ENCODE data around the gene TRIM3. TPM values are rescaled to one million over a fixed set of nuclear protein-coding genes. Genes with fewer than 3 reads are reported as not detected.

TRIM3 gene
- total RNA-seq, 1 experiment from 2014 or later, result 37.1 TPM

- H3K27me3 ChIP-seq (replicated peaks; ENCODE audit: insufficient read depth, low read depth, low read length, poor library complexity), result no peaks in the 10 kb centered on the region
- intact Hi-C loops (cut with micrococcal nuclease; ENCODE audit: unreplicated experiment), result no loop called here
- no TSS peak for BruUV-seq (replicated peaks)
- no peak for TF ChIP-seq EZH2 (IDR thresholded peaks at IDR 0.05; ENCODE audit: borderline replicate concordance, low read depth, low read length, poor library complexity, severe bottlenecking)
- TF ChIP-seq CTCF (conservative IDR thresholded peaks at IDR 0.05; ENCODE audit: low read depth, low read length), result no peak
- no peak overlapping the region for H3K27ac ChIP-seq (ENCODE audit: low read depth, low read length, poor library complexity, severe bottlenecking)
- DNase-seq (ENCODE audit: low spot score), result no peak
- no peak overlapping the region for H3K4me3 ChIP-seq (ENCODE audit: low read depth, low read length, poor library complexity, severe bottlenecking)
- H3K36me3 ChIP-seq (ENCODE audit: insufficient read depth, low read length, poor library complexity, severe bottlenecking), result peaks cover 18% of the 10 kb centered on the region
- CTCF ChIA-PET, result no interaction called here
- POLR2A ChIA-PET (ENCODE audit: low non-redundant PET), result no interaction called here
- peaks cover 8% of the 10 kb centered on the region for H3K4me1 ChIP-seq (ENCODE audit: insufficient read depth, low read length, poor library complexity, severe bottlenecking)
- H3K9me3 ChIP-seq (ENCODE audit: low read depth, low read length, poor library complexity, severe bottlenecking), result no peaks in the 10 kb centered on the region
These were observed 68.6 kb downstream of the TRIM3 start for GRCh38 chr11:6405052-6405667.

- POLR2A ChIA-PET (ENCODE audit: low non-redundant PET), result interaction anchor here (0.6 kb wide), 1 partner anchor 67 kb away, joined by 3 read pairs; no protein-coding TSS in a partner anchor
- no peak overlapping the region for H3K27ac ChIP-seq (ENCODE audit: low read depth, low read length, poor library complexity, severe bottlenecking)
- no TSS peak for BruUV-seq (replicated peaks)
- TF ChIP-seq EZH2 (IDR thresholded peaks at IDR 0.05; ENCODE audit: borderline replicate concordance, low read depth, low read length, poor library complexity, severe bottlenecking) (no peak), CTCF (conservative IDR thresholded peaks at IDR 0.05; ENCODE audit: low read depth, low read length) (no peak)
- intact Hi-C loops (cut with micrococcal nuclease; ENCODE audit: unreplicated experiment), result no loop called here
- H3K36me3 ChIP-seq (ENCODE audit: insufficient read depth, low read length, poor library complexity, severe bottlenecking), result peaks cover 18% of the 10 kb centered on the region
- CTCF ChIA-PET, result no interaction called here
- H3K9me3 ChIP-seq (ENCODE audit: low read depth, low read length, poor library complexity, severe bottlenecking), result no peaks in the 10 kb centered on the region
- H3K27me3 ChIP-seq (replicated peaks; ENCODE audit: insufficient read depth, low read depth, low read length, poor library complexity), result no peaks in the 10 kb centered on the region
- H3K4me3 ChIP-seq (ENCODE audit: low read depth, low read length, poor library complexity, severe bottlenecking), result no peak overlapping the region
- DNase-seq (ENCODE audit: low spot score), result no peak
- peaks cover 8% of the 10 kb centered on the region for H3K4me1 ChIP-seq (ENCODE audit: insufficient read depth, low read length, poor library complexity, severe bottlenecking)
These were observed 69.2 kb downstream of the TRIM3 start for GRCh38 chr11:6404342-6405051.

- Histone ChIP-seq H3K27me3 (replicated peaks; ENCODE audit: insufficient read depth, low read depth, low read length, poor library complexity) (no peaks in the 10 kb centered on the region), H3K4me1 (ENCODE audit: insufficient read depth, low read length, poor library complexity, severe bottlenecking) (peaks cover 8% of the 10 kb centered on the region), H3K4me3 (ENCODE audit: low read depth, low read length, poor library complexity, severe bottlenecking) (no peak overlapping the region), H3K27ac (ENCODE audit: low read depth, low read length, poor library complexity, severe bottlenecking) (no peak overlapping the region), H3K9me3 (ENCODE audit: low read depth, low read length, poor library complexity, severe bottlenecking) (no peaks in the 10 kb centered on the region), H3K36me3 (ENCODE audit: insufficient read depth, low read length, poor library complexity, severe bottlenecking) (peaks cover 16% of the 10 kb centered on the region)
- DNase-seq (ENCODE audit: low spot score), result no peak
- intact Hi-C loops (cut with micrococcal nuclease; ENCODE audit: unreplicated experiment), result no loop called here
- BruUV-seq (replicated peaks), result no TSS peak
- no peak for TF ChIP-seq CTCF (conservative IDR thresholded peaks at IDR 0.05; ENCODE audit: low read depth, low read length)
- ChIA-PET CTCF (no interaction called here), POLR2A (ENCODE audit: low non-redundant PET) (no interaction called here)
These were observed 70.2 kb downstream of the TRIM3 start for GRCh38 chr11:6403539-6403938.
